ENCODE measurements around the gene SLC51A. TPM values are rescaled to one million over a fixed set of nuclear protein-coding genes. Genes with fewer than 3 reads are reported as not detected.
"Not testable (repeated sequence)": the region's sequence is repeated elsewhere in the genome, so short reads cannot be mapped to it uniquely, and the experiment has no call there.

SLC51A gene
- total RNA-seq, 2 donors from 2014 or later: not detected

DNA sequence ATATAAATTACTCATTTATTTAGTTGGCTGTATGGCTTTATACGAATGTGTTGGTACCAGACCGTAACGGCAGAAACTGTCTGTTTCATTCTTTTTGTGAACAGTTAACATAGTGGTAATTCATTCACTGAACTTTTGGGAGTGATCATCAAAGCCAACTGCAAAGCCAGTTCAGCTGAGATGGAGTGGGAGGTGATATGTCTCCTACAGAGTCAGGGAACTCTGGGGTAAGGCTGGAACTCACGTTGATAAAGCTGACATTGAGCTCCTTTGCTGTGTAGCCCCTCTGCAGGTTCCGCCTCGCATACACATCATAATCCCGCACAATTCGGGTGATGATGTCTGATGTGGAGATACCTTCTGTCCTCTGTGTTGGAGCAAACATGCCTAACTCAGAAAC lies 25.4 kb downstream of the SLC51A start:
- Mint-ChIP-seq H3K27ac (no peak overlapping the region), H3K9me3 (no peaks in the 10 kb centered on the region), H3K36me3 (peaks cover 5 to 6% of the 10 kb centered on the region in 2 donors)
- no peak for ATAC-seq
- no peak for DNase-seq (ENCODE audit: low spot score in 2 of 2)

DNA sequence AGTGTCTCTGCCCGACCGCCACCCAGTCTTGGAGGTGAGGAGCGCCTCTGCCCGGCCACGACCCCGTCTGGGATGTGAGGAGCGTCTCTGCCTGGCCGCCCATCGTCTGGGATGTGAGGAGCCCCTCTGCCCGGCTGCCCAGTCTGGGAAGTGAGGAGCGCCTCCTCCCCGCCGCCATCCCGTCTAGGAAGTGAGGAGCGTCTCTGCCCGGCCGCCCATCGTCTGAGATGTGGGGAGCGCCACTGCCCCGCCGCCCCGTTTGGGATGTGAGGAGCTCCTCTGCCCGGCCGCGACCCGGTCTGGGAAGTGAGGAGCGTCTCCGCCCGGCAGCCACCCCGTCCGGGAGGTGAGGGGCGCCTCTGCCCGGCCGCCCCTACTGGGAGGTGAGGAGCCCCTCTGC lies 27.8 kb downstream of the SLC51A start:
- ATAC-seq; H3K27ac Mint-ChIP-seq; H3K36me3 Mint-ChIP-seq; H3K9me3 Mint-ChIP-seq; DNase-seq (ENCODE audit: low spot score in 2 of 2): not testable (repeated sequence)

DNA sequence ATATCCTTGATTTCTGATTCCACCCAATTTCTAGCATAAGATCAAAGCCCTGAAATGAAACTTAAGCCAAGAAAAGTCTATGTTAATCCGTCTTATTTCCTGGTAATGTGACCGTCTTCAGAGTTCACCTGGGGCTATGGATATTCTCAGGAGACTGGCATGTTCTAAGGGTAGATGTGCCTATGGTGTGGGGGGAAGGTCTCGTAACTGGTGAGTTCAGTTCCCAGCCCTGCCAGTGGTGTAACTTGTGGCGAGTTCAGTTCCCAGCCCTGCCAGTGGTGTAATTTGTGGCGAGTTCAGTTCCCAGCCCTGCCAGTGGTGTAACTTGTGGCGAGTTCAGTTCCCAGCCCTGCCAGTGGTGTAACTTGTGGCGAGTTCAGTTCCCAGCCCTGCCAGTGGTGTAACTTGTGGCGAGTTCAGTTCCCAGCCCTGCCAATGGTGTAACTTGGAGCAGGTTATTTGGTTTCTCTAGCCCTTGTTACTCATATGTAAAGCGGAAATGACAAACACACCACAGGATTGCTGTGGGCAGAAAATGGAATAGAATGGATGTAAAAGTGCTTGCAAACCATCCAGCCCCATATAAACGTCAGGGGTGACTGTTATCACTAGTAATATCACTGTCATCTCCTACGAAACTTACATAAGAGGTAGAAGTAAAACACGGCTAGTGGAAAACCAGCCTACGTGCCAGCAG lies 30.4 kb downstream of the SLC51A start:
- H3K9me3 Mint-ChIP-seq: no peaks in the 10 kb centered on the region
- ATAC-seq: peak; percentile 52 to 76
- DNase-seq (ENCODE audit: low spot score in 2 of 2): no peak
- H3K36me3 Mint-ChIP-seq: peaks cover 0 to 6% of the 10 kb centered on the region in 2 donors
- peak overlapping the region in 1 of 2 donors; percentile 52 for H3K27ac Mint-ChIP-seq

DNA sequence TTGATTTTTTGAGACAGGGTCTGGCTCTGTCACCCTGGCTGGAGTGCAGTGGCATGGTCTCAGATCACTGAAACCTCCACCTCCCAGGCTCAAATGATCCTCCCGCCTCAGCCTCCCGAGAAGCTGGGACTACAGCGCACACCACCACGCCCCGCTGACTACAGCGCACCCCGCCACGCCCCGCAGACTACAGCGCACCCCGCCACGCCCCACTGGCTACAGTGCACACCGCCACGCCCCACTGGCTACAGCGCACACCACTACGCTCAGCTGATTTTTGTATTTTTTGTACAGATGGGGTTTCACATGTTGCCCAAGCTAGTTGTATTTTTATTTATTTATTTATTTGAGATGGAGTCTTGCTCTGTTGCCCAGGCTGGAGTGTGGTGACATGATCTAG lies 35.6 kb downstream of the SLC51A start:
- no peak for DNase-seq (ENCODE audit: low spot score in 2 of 2)
- ATAC-seq: no peak
- Mint-ChIP-seq H3K9me3 (no peaks in the 10 kb centered on the region), H3K36me3 (no peaks in the 10 kb centered on the region), H3K27ac (no peak overlapping the region)

DNA sequence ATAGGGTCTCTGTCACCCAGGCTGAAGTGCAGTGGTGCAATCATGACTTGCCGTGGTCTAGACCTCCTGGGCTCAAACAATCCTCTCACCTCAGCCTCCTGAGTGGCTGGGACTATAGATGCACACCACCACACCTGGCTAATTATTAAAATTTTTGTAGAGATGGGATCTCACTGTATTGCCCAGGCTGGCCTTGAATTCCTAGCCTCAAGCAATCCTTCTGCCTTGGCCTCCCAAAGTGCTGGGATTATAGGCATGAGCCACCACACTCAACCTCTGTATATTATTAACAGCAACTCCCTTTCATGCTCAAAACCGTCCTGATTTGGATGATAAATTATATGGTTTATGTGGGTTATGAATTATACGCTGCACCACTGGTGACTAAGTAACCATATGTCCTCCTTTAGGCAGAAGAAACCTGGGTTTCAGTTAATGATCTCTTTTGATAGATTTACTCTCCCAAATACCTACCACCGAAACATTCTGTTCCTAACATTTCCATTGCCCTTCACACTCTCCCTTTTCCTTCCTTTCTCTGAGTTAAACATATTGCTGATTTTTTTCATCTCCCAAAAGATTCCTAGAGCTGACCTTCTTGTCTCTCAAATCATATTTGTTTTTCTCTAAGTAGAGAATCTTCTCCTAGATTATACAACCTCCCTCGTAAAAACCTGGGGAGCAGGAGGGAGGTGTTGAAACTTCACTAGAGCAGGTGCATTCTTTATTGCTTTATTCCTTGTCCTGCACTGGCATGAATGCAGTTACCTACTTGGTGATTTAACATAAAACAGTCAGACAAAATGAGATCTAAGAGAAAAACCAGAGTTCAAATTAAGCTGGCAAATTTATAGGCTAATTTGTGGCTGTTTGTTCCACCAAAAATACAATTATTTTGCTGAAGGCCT lies 38.3 kb downstream of the SLC51A start:
- H3K36me3 Mint-ChIP-seq: no peaks in the 10 kb centered on the region
- DNase-seq (ENCODE audit: low spot score in 2 of 2) (no peak), ATAC-seq (peak in 1 of 2 donors; percentile 28)
- H3K9me3 Mint-ChIP-seq: no peaks in the 10 kb centered on the region
- H3K27ac Mint-ChIP-seq: no peak overlapping the region

DNA sequence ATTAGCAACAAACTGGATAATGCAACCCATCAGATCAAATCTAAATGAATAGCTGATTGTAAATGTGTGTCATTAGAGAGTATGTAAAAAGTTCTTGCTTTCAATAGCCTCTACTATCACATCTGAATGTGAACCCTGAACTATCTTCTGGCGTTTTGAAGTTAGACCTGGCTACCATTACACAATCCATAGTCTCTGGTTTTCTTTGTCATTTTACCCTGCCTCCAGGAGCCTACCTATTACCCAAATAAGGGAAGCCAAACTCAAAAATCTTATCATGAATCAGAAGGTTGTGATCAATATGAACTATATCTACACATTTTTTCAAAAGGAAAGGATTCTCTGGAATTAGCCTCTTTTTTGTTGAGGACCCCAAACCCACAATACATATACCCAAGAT lies 39.4 kb downstream of the SLC51A start:
- DNase-seq (ENCODE audit: low spot score in 2 of 2) (no peak), ATAC-seq (no peak)
- no peaks in the 10 kb centered on the region for H3K36me3 Mint-ChIP-seq
- no peaks in the 10 kb centered on the region for H3K9me3 Mint-ChIP-seq
- H3K27ac Mint-ChIP-seq: no peak overlapping the region

DNA sequence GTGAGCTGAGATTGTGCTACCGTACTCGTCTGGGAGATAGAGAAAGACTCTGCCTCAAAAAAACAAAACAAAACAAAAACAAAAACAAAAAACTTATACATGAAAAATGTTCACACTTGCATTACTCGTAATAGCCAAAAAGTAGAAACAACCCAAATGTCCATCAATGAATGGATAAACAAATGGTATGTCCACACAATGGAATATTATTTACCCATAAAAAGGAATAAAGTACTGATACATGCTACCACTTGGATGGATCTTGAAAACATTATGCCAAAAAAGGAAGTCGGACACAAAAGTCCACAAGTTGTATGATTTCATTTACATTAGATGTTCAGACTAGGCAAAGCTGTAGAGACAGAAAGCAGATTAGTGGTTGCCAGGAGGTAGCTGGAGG lies 44.5 kb downstream of the SLC51A start:
- DNase-seq (ENCODE audit: low spot score in 2 of 2): no peak
- H3K27ac Mint-ChIP-seq: no peak overlapping the region
- no peak for ATAC-seq

DNA sequence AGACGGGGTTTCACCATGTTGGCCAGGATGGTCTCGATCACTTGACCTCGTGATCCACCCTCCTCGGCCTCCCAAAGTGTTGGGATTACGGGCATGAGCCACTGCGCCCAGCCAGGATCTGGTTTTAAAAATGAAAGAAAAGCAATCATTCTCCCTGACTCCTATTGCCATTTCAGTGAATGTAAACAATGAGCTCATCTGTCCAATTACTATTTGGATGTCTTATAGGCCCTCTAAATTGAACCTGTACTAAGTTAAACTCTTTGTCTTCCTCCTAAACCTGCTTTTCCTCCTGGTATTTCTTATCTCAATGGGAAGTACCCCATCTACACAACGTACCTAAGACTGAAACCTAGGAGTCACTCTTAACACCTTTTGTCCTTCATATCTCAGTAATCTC lies 47.5 kb downstream of the SLC51A start:
- Mint-ChIP-seq H3K36me3 (no peaks in the 10 kb centered on the region), H3K27ac (peak overlapping the region in 1 of 2 donors; percentile 51), H3K9me3 (no peaks in the 10 kb centered on the region)
- ATAC-seq (no peak), DNase-seq (ENCODE audit: low spot score in 2 of 2) (no peak)

More for the DNA sequence above, 44.5 kb downstream of the SLC51A start:
- H3K9me3 Mint-ChIP-seq: no peaks in the 10 kb centered on the region
- no peaks in the 10 kb centered on the region for H3K36me3 Mint-ChIP-seq

DNA sequence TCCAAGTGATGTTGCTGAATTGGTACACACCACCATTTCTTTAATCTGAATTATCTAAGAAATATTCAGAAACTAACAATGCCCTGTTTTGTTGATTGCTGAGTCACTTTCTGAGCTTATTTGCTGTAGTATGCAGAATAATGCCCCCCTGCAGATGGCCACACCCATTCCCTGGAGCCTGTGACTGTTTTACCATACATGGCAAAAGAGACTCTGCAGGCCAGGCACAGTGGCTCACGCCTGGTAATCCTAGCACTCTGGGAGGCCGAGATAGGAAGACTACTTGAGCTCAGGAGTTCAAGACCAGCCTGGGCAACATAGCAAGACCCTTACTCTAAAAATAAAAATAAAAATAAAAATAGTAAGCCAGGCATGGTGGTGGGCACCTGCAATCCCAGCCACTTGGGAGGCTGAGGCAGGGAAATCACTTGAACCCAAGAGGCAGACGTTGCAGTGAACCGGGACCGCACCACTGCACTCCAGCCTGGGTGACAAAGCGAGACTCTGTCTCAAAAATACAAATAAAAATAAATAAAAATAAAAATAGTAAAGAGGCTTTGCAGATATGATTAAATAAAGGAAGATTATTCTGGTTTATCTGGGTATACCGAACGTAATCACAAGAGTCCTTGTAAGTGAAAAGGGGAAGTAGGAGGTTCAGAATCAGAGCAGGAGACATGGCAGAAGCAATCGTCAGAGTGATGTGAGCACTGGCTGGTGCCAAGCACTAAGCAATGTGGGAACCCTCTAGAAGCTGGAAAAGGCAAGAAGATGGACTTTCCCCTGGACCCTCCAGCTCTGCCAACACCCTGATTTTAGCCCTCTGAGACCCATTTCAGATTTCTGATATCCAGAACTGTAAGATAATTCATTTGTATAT lies 52.2 kb downstream of the SLC51A start:
- Mint-ChIP-seq H3K36me3 (peaks cover 11 to 30% of the 10 kb centered on the region in 2 donors), H3K9me3 (no peaks in the 10 kb centered on the region), H3K27ac (no peak overlapping the region)
- no peak for DNase-seq (ENCODE audit: low spot score in 2 of 2)
- ATAC-seq: no peak

DNA sequence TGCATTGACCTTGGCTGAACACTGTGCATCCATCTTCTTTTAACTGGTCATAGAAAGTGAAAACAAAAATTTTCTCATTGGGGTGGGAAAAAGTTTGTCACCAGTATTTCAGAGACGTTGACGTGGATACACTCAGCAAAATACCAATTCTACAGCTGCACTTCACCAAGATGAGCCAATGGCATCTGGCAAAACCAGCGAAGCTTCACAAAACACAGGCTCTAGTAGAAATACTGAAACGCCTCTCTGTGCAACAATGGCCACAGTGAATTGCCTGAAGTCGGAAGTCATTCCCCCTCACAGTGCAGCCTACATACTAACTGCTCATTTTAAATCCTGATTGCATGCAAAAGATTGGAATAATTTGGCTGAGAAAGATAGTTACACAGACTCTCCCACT lies 54.2 kb downstream of the SLC51A start:
- peak overlapping the region in 1 of 2 donors; percentile 50 for H3K27ac Mint-ChIP-seq
- no peaks in the 10 kb centered on the region for H3K9me3 Mint-ChIP-seq
- DNase-seq (ENCODE audit: low spot score in 2 of 2): no peak
- ATAC-seq: no peak
- H3K36me3 Mint-ChIP-seq: peaks cover 16 to 36% of the 10 kb centered on the region in 2 donors

DNA sequence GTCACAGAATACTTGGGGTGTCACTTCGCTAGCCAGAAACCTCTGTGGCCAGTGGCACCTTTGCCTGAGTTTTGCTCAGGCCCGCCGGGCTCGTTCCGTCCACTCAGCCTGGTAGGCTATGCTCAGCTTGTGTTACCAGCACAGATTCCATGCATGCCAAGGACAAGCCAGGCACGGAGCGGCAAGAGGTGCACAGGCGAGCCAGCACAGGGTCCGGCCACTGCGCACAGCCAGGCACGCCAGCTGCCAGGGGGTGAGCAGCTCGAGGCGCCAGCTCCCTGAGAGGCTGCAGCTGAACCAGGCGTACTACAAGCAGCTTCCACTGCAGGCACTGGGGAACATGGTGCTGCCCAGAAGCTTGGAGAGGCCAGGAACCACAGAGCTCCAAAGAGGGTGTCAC lies 56.5 kb downstream of the SLC51A start:
- ATAC-seq (no peak), DNase-seq (ENCODE audit: low spot score in 2 of 2) (no peak)
- H3K27ac Mint-ChIP-seq: peak overlapping the region; percentile 94 to 98
- peaks cover 16 to 44% of the 10 kb centered on the region in 2 donors for H3K36me3 Mint-ChIP-seq
- no peaks in the 10 kb centered on the region for H3K9me3 Mint-ChIP-seq

DNA sequence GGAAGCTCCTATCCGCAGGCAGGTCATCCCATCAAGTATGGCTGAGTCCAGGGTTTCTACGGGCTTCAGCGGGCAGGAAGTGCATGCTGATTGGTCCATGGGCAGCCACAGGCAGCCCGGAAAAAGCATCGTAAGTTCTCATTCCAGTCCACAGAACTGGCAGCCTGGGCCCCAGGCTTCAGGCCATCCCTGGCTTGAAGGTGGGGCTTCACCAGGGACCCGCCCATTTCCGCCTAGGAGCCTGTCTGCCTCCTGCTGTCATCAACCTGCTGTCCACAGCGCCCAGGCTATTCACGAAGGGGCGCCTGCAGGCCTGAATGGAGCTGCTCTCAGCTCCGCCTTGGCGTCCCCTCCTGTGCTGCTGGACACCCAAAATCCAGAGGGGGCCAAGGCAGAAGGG lies 57.3 kb downstream of the SLC51A start:
- DNase-seq (ENCODE audit: low spot score in 2 of 2) (peak in 1 of 2 donors; percentile 7), ATAC-seq (no peak)
- H3K36me3 Mint-ChIP-seq: peaks cover 16 to 50% of the 10 kb centered on the region in 2 donors

DNA sequence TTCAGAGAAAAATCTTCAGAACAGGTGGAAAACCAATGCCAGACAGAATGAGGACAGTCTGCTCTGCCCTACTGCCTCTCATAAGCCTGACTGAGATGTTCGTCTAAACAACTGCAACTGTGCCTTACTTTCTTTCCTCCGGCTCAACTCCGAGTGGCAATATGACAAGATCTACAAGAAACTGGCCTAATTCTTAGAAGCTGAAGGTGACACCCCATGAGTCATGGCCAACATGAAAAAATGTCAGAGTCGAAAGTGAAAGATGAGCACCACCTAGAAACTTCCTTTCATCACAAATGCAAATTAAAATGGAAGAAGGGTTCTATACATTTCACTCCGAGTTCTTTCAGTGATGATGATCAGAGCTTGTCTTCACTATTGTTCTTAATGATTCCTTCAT lies 58.3 kb downstream of the SLC51A start:
- H3K36me3 Mint-ChIP-seq: peaks cover 16 to 42% of the 10 kb centered on the region in 2 donors
- H3K27ac Mint-ChIP-seq: peak overlapping the region; percentile 94 to 98
- ATAC-seq (peak; percentile 86 to 90), DNase-seq (ENCODE audit: low spot score in 2 of 2) (peak; percentile 62 to 65)
- H3K9me3 Mint-ChIP-seq: no peaks in the 10 kb centered on the region

More for the DNA sequence above, 57.3 kb downstream of the SLC51A start:
- peak overlapping the region; percentile 86 to 98 for H3K27ac Mint-ChIP-seq
- H3K9me3 Mint-ChIP-seq: no peaks in the 10 kb centered on the region

DNA sequence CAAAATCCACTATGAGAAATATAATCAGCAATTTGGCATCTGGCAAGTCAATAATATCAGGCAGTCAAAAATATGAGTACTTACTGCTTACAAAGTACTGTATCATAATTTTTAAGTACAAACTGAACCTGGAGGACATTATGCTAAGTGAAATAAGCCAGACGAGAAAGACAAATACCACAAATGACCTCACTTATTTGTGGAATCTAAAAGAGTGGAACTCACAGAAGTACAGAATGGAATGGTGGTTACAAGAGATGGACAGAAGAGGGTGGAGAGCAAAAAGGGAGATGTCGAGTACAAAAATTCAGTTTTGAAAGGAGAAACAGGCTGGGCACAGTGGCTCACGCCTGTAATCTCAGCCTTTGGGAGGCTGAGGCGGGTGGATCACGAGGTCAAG lies 58.8 kb downstream of the SLC51A start:
- ATAC-seq (no peak), DNase-seq (ENCODE audit: low spot score in 2 of 2) (no peak)
- no peaks in the 10 kb centered on the region for H3K9me3 Mint-ChIP-seq
- peaks cover 14 to 38% of the 10 kb centered on the region in 2 donors for H3K36me3 Mint-ChIP-seq
- H3K27ac Mint-ChIP-seq: peak overlapping the region; percentile 94 to 98

DNA sequence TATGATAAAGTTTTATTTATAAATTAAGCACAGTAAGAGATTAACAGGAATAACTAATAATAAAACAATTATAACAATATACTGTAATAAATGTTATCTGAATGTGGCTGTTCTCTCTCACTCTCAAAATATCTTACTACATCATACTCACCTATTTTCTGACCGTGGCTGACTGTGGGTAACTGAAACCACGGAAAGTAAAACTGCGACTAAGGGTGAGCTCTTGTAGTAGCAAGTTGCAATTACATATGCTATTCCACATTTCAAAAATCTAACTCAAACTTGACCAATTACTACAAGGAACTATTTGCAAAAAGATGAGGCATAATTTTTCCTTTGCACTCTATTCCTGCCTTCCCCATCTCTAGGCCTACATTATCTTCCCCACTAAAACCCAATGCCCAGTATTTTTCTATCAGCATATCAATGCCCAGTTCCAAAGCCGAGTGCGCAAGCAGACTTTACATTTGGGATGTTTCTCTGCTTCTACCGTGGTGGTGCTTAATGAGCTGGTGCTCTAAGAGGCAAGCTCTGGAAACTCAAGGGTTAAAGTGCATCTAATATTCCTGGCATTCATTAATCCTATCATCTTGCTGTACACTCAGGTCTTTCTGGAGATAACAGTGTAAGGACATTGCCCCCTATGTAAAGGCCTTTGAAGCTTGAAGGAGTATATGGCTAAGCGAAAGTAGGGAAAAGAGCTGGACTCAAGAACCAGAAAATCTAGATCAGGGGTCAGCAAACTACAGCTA lies 64.5 kb downstream of the SLC51A start:
- peak overlapping the region in 1 of 2 donors; percentile 7 for H3K27ac Mint-ChIP-seq
- DNase-seq (ENCODE audit: low spot score in 2 of 2) (peak in 1 of 2 donors; percentile 40), ATAC-seq (peak; percentile 49 to 57)
- H3K9me3 Mint-ChIP-seq: no peaks in the 10 kb centered on the region
- peaks cover 0 to 13% of the 10 kb centered on the region in 2 donors for H3K36me3 Mint-ChIP-seq

DNA sequence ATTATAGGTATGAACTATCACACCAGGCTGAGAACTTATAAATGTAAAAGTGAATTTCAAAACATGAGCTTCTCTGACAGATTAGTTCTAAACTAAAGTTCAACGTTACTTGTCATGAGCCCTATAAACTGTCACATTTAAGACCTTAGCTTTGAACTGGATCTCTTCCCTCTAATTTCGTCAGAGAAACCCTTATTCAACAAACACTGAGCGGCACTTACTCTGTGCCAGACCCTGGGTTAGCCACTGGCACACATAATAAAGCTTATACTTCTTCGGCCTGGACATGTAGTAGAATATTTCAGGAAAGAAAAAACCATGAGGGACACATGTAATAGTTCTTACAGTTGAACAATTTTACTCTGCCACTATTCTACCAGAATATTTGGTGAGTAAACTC lies 65.6 kb downstream of the SLC51A start:
- H3K9me3 Mint-ChIP-seq: no peaks in the 10 kb centered on the region
- DNase-seq (ENCODE audit: low spot score in 2 of 2) (no peak), ATAC-seq (no peak)
- H3K36me3 Mint-ChIP-seq: peaks cover 2 to 16% of the 10 kb centered on the region in 2 donors
- no peak overlapping the region for H3K27ac Mint-ChIP-seq
